K562 (cell line): ENCODE results near the gene HOXC11. TPM values are rescaled to one million over a fixed set of nuclear protein-coding genes. Genes with fewer than 3 reads are reported as not detected.
A peak's percentile ranks its signal among the peaks of the same experiment; 100 is the strongest.

Experiments used
- ATAC-seq: fragments of 200-7000 bp; cut with Tn5 transposase; 3 replicates; pipeline ENCODE4 v1.9.1; 2020; ENCODE audit warnings: moderate library complexity
- BruUV-seq: library from RNA; stranded (reverse); fragments of 400-500 nt; replicated peaks from 2 replicates; lab custom pipeline; 2021; lab: Mats Ljungman, UMichigan
- CTCF ChIA-PET: fragments of 300-600 bp; formaldehyde crosslinking; extraction: SDS; loops from one replicate; lab custom pipeline; 2021; ENCODE audit warnings: low intra/inter-chr PET ratio; lab: Yijun Ruan, JAX
- POLR2A ChIA-PET: fragments of 300-600, 350-650 bp; sonication (Branson Sonifier 250); formaldehyde crosslinking; extraction: SDS; loops from one replicate; lab custom pipeline; 2021; ENCODE audit warnings: antibody characterized with exemption, inconsistent platforms; lab: Yijun Ruan, JAX
- DNase-seq, 4 experiments: peaks; one replicate each; pipeline versions ENCODE4 v3.0.0 to v3.0.0-alpha.2; 2011 to 2018; ENCODE audit warnings: low spot score in 3 of 4, mixed read lengths in 3 of 4; ENCODE audit errors: extremely low read depth in 1 of 4
- FAIRE-seq: peaks from 2 replicates; lab custom pipeline; 2011; peaks lifted over from hg19 to GRCh38; lab: Jason Lieb, UNC
- H2AFZ ChIP-seq: 2 replicates; pipeline ENCODE4 v1.6.0; 2011; ENCODE audit warnings: low read depth, low read length, control low read depth, inconsistent platforms
- H3K27ac ChIP-seq: fragments of 200-600 bp; 3 replicates; pipeline ENCODE4 v1.8.0; 2011; ENCODE audit warnings: low read depth, mild to moderate bottlenecking, control low read depth, inconsistent platforms, low read length, moderate library complexity, mixed read lengths; ENCODE audit errors: extremely low read depth
- H3K27me3 ChIP-seq, 2 experiments: fragments of 300-600 bp in 1 of 2; 2 replicates in 1 of 2; 3 replicates in 1 of 2; pipeline versions ENCODE4 v1.6.0 to v1.8.0; 2011; ENCODE audit warnings: inconsistent platforms in 2 of 2, low read length in 2 of 2, mild to moderate bottlenecking in 1 of 2, mixed read lengths in 1 of 2, moderate library complexity in 1 of 2; ENCODE audit not compliant: control insufficient read depth in 2 of 2, insufficient read depth in 2 of 2
- H3K36me3 ChIP-seq: fragments of 300-600 bp; 3 replicates; pipeline ENCODE4 v1.8.0; 2011; ENCODE audit warnings: mild to moderate bottlenecking, low read length, inconsistent platforms; ENCODE audit not compliant: control insufficient read depth, insufficient read depth
- H3K4me1 ChIP-seq, 2 experiments: fragments of 200-600 bp in 1 of 2; replicated peaks in 1 of 2; 2 replicates in 1 of 2; 3 replicates in 1 of 2; pipeline versions ENCODE4 v1.5.1 to v1.8.0; 2011; ENCODE audit warnings: inconsistent platforms in 2 of 2, low read length in 2 of 2, mild to moderate bottlenecking in 1 of 2, mixed read lengths in 1 of 2, moderate library complexity in 1 of 2; ENCODE audit not compliant: control insufficient read depth in 2 of 2, insufficient read depth in 2 of 2
- H3K4me2 ChIP-seq: 2 replicates; pipeline ENCODE4 v1.6.1; 2011; ENCODE audit warnings: low read length, control low read depth, inconsistent platforms, mixed read lengths; ENCODE audit not compliant: insufficient read depth
- H3K4me3 ChIP-seq: fragments of 200-600 bp; sonication (generic), shearing (Covaris generic); 2 replicates; pipeline ENCODE4 v1.5.1; 2016; ENCODE audit warnings: control low read depth, inconsistent platforms
- H3K79me2 ChIP-seq: fragments of 200-600 bp; 3 replicates; pipeline ENCODE4 v1.8.0; 2011; ENCODE audit warnings: low read length, inconsistent platforms; ENCODE audit not compliant: control insufficient read depth, insufficient read depth
- H3K9ac ChIP-seq, 2 experiments: 2 replicates each; pipeline versions ENCODE4 v1.6.0 to v1.6.1; 2011; ENCODE audit warnings: low read depth in 2 of 2, low read length in 2 of 2, control low read depth in 1 of 2, inconsistent platforms in 1 of 2, mild to moderate bottlenecking in 1 of 2, mixed read lengths in 1 of 2; ENCODE audit not compliant: insufficient read depth in 1 of 2
- H3K9me1 ChIP-seq: one replicate; pipeline ENCODE4 v1.6.0; 2011; ENCODE audit warnings: inconsistent platforms, mild to moderate bottlenecking, low read length, moderate library complexity; ENCODE audit not compliant: control insufficient read depth, insufficient read depth
- H3K9me3 ChIP-seq: replicated peaks from 2 replicates; pipeline ENCODE4 v1.5.1; 2011; ENCODE audit warnings: low read depth, low read length, inconsistent platforms; ENCODE audit not compliant: control insufficient read depth, insufficient read depth
- H4K20me1 ChIP-seq: replicated peaks from 2 replicates; pipeline ENCODE4 v1.6.1; 2011; ENCODE audit warnings: low read length, inconsistent platforms, mixed read lengths; ENCODE audit not compliant: control insufficient read depth, insufficient read depth
- ARID1B ChIP-seq: fragments of 450-650 bp; IDR thresholded peaks from 2 replicates; pipeline ENCODE4 v1.6.1; 2016; ENCODE audit warnings: antibody characterized with exemption, mild to moderate bottlenecking, inconsistent platforms
- JUND ChIP-seq, 2 experiments: IDR thresholded peaks; 2 replicates in 1 of 2; 3 replicates in 1 of 2; pipeline ENCODE4 v1.6.1; 2011; ENCODE audit warnings: borderline replicate concordance in 2 of 2, low read depth in 2 of 2, low read length in 2 of 2, improper control_type of control experiment in 1 of 2, missing biosample characterization in 1 of 2, missing genetic modification characterization in 1 of 2, missing genetic modification reagents in 1 of 2
- L3MBTL2 ChIP-seq: fragments of 450-650 bp; IDR thresholded peaks from 2 replicates; pipeline ENCODE4 v1.6.1; 2016; ENCODE audit warnings: mild to moderate bottlenecking, moderate library complexity
- NFIC ChIP-seq: fragments of 450-650 bp; IDR thresholded peaks from 2 replicates; pipeline ENCODE4 v1.6.1; 2017; ENCODE audit warnings: mild to moderate bottlenecking, inconsistent platforms
- SRSF9 ChIP-seq: fragments of 200-400 bp; formaldehyde crosslinking; IDR thresholded peaks from 2 replicates; pipeline ENCODE4 v1.6.1; 2017; ENCODE audit warnings: low read depth, low read length, borderline replicate concordance
- ZNF174 ChIP-seq: fragments of 250-450 bp; sonication (Bioruptor Pico); IDR thresholded peaks from 2 replicates; pipeline ENCODE4 v1.4.0; 2020; ENCODE audit warnings: mild to moderate bottlenecking
- WGBS: fragments of 100-300 bp; shearing (Covaris generic); methylation state at CpG from one replicate; pipeline ENCODE4 v1.1.6; 2016; ENCODE audit warnings: low coverage, mixed read lengths; ENCODE audit not compliant: insufficient coverage; ENCODE audit errors: missing lambda C conversion rate; 5-methylcytosine and 5-hydroxymethylcytosine counted together
- in situ Hi-C: fragments of 300-500 bp; cut with MboI; formaldehyde crosslinking; loops from 4 replicates; pipeline ENCODE4 v1.15.0; 2018; ENCODE audit warnings: inconsistent platforms, mixed read lengths
- intact Hi-C: fragments of 100-400 bp; cut with micrococcal nuclease; formaldehyde crosslinking; loops from 2 replicates; pipeline ENCODE4 v1.14.2; 2022
- polyA plus RNA-seq, 8 experiments: library from polyadenylated mRNA; depleted of rRNA in 4 of 8; stranded (reverse) in 5 of 8; unstranded in 3 of 8; fragments of >200 nt; fragmentation: Nextera tagmentation in 2 of 8; fragmentation: Illumina TruSeq in 1 of 8; extraction: Ambion mirVana in 2 of 8; extraction: Trizol in 1 of 8; gene quantifications; 2 replicates each; pipeline versions ENCODE4 v1.2.1 to v1.2.3, GENCODE V29; 2011 to 2014; ENCODE audit warnings: inconsistent platforms in 1 of 8, missing spikeins in 1 of 8
- total RNA-seq, 7 experiments: library from RNA; depleted of rRNA in 6 of 7; stranded (reverse); fragments of >200 nt in 6 of 7; fragmentation: Illumina TruSeq in 2 of 7; extraction: Trizol in 2 of 7; gene quantifications; 2 replicates each; pipeline versions ENCODE4 v1.2.1 to v1.2.3, GENCODE V29; 2011 to 2021; ENCODE audit warnings: low replicate concordance in 1 of 7
- TF ChIP-seq, protein P1 (sequence below): fragments of 200-800 bp; sonication (Bioruptor generic); IDR thresholded peaks from 2 replicates; pipeline ENCODE4 v1.6.1; 2017; ENCODE audit warnings: missing genetic modification characterization, missing compliant biosample characterization
- TF ChIP-seq, protein P2 (sequence below): sonication (generic); formaldehyde crosslinking; IDR thresholded peaks from 2 replicates; pipeline ENCODE4 v1.8.0; 2022; ENCODE audit warnings: mild to moderate bottlenecking, missing genetic modification reagents
- TF ChIP-seq, protein P3 (sequence below), 2 experiments: IDR thresholded peaks; 2 replicates each; pipeline ENCODE4 v1.6.1; 2011; ENCODE audit warnings: borderline replicate concordance in 1 of 2, control low read depth in 1 of 2, low read depth in 1 of 2, low read length in 1 of 2, mild to moderate bottlenecking in 1 of 2, mixed read lengths in 1 of 2, moderate library complexity in 1 of 2; ENCODE audit not compliant: insufficient read depth in 1 of 2, insufficient read length in 1 of 2, poor library complexity in 1 of 2, severe bottlenecking in 1 of 2; ENCODE audit errors: extremely low read depth in 1 of 2

HOXC11 gene
- total and polyA plus RNA-seq, 9 of the 15 experiments (the other 6 are each of a cell fraction or from before 2014, with no cell fraction given): not detected

DNA sequence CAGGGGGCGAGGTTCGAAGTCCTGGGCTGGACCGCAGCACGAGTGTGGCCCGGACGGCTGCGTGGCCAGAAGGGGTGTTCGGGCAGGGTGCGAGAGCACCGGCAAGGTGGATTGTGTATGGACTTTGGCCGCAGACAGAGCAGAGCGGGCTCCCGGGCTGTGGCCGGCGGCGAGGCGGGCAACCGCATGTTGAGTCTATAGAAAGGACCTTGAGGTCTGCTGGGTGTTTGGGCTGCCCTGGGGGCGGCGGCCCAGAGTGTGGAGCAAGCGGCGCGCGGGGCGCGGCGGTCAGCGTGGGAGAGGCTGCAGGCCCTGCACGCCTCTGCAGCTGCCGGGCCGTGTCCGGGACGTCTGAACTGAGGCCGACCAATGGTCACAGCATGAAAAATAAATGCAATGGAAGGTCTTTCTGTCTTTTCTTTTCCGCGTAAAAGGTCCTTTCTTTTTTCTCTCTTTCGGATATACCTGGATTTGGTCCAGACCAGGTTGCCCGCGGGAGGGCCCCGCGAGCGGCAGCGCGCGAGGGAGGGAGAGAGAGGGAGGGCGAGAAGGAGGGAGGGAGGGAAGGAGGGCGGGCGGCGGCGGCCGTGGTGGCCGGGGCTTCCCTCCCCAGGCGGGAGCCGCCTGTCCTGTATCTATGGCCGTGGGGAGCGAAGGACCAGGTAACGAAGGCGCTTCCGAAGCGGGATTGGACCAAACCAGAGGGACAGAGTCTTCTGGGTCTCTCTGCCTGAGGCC lies 21.5 kb downstream of the HOXC11 start:
- 2% methylated on average over 20 of the region's 60 CpGs for WGBS
- Histone ChIP-seq H2AFZ (peak overlapping the region; percentile 93), H3K79me2 (peaks cover 27% of the 10 kb centered on the region), H3K27me3 (peaks cover 0 to 10% of the 10 kb centered on the region in 2 experiments; a peak in 2 of 5 replicates), H3K9me3 (no peaks in the 10 kb centered on the region), H3K27ac (peak overlapping the region; percentile 94), H3K9me1 (no peaks in the 10 kb centered on the region), H3K9ac (peak overlapping the region; percentile 87 to 96), H3K36me3 (no peaks in the 10 kb centered on the region), H4K20me1 (no peaks in the 10 kb centered on the region), H3K4me3 (peak overlapping the region; percentile 61), H3K4me1 (peaks cover 41 to 68% of the 10 kb centered on the region in 2 experiments), H3K4me2 (peak overlapping the region; percentile 92)
- ATAC-seq (peak; percentile 55), FAIRE-seq (no peak), DNase-seq (peak; percentile 65 to 75 (median 72))
- in situ Hi-C loops (no loop called here), intact Hi-C loops (no loop called here)
- no TSS peak for BruUV-seq
- POLR2A ChIA-PET: interaction anchor here (1.2 to 1.9 kb wide), 2 partner anchors 23 to 213 kb away, joined by 4 read pairs; no protein-coding TSS in a partner anchor
- CTCF ChIA-PET: no interaction called here
- TF ChIP-seq, protein P1, sequence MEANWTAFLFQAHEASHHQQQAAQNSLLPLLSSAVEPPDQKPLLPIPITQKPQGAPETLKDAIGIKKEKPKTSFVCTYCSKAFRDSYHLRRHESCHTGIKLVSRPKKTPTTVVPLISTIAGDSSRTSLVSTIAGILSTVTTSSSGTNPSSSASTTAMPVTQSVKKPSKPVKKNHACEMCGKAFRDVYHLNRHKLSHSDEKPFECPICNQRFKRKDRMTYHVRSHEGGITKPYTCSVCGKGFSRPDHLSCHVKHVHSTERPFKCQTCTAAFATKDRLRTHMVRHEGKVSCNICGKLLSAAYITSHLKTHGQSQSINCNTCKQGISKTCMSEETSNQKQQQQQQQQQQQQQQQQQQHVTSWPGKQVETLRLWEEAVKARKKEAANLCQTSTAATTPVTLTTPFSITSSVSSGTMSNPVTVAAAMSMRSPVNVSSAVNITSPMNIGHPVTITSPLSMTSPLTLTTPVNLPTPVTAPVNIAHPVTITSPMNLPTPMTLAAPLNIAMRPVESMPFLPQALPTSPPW (CRISPR knock-in tag): peak; percentile 87
- TF ChIP-seq, protein P2, sequence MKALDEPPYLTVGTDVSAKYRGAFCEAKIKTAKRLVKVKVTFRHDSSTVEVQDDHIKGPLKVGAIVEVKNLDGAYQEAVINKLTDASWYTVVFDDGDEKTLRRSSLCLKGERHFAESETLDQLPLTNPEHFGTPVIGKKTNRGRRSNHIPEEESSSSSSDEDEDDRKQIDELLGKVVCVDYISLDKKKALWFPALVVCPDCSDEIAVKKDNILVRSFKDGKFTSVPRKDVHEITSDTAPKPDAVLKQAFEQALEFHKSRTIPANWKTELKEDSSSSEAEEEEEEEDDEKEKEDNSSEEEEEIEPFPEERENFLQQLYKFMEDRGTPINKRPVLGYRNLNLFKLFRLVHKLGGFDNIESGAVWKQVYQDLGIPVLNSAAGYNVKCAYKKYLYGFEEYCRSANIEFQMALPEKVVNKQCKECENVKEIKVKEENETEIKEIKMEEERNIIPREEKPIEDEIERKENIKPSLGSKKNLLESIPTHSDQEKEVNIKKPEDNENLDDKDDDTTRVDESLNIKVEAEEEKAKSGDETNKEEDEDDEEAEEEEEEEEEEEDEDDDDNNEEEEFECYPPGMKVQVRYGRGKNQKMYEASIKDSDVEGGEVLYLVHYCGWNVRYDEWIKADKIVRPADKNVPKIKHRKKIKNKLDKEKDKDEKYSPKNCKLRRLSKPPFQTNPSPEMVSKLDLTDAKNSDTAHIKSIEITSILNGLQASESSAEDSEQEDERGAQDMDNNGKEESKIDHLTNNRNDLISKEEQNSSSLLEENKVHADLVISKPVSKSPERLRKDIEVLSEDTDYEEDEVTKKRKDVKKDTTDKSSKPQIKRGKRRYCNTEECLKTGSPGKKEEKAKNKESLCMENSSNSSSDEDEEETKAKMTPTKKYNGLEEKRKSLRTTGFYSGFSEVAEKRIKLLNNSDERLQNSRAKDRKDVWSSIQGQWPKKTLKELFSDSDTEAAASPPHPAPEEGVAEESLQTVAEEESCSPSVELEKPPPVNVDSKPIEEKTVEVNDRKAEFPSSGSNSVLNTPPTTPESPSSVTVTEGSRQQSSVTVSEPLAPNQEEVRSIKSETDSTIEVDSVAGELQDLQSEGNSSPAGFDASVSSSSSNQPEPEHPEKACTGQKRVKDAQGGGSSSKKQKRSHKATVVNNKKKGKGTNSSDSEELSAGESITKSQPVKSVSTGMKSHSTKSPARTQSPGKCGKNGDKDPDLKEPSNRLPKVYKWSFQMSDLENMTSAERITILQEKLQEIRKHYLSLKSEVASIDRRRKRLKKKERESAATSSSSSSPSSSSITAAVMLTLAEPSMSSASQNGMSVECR (CRISPR knock-in tag): 0 out of 2 replicates have a peak, but pooled peaks have one; percentile 9
- TF ChIP-seq SRSF9: no peak
- TF ChIP-seq NFIC: peak; percentile 47
- TF ChIP-seq ARID1B: peak; percentile 19; the same call in 1 of the 2 replicates
- TF ChIP-seq L3MBTL2: peak; percentile 56
- TF ChIP-seq JUND (IDR thresholded peaks at IDR 0.05; ENCODE audit: borderline replicate concordance, low read depth, low read length): no peak
- peak; percentile 25; the same call in 1 of the 3 replicates for TF ChIP-seq JUND (tag; IDR thresholded peaks at IDR 0.05; ENCODE audit: borderline replicate concordance, low read depth, low read length)
- no peak for TF ChIP-seq ZNF174 (CRISPR knock-in tag)
- TF ChIP-seq, protein P3, sequence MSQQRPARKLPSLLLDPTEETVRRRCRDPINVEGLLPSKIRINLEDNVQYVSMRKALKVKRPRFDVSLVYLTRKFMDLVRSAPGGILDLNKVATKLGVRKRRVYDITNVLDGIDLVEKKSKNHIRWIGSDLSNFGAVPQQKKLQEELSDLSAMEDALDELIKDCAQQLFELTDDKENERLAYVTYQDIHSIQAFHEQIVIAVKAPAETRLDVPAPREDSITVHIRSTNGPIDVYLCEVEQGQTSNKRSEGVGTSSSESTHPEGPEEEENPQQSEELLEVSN (IDR thresholded peaks at IDR 0.05; ENCODE audit: borderline replicate concordance in 1 of 2, extremely low read depth in 1 of 2, insufficient read depth in 1 of 2, insufficient read length in 1 of 2, low read depth in 1 of 2, low read length in 1 of 2, poor library complexity in 1 of 2, severe bottlenecking in 1 of 2): peak; percentile 5 to 82
